ENCODE measurements around the gene NRP1.
"Not testable (repeated sequence)": the region's sequence is repeated elsewhere in the genome, so short reads cannot be mapped to it uniquely, and the experiment has no call there.

NRP1 gene

DNA sequence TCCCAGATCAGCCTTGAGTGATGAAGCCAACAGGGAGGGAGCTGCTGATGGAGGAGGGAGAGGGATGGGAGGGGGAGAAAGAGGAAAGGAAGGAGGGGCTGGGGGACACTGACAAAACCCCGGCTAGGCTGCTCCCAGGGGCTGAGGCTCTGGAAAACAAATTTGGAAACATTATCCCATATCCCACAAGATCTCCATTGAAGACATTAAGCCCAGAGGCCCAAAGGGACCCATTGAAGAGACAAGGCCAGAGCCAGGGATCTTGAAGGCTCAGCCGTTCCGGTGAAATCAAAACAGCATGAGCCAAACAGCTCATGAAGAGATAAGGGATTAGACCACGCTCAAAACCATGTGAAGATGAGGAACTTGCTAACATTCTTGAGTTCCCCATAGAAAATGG is 192.2 kb downstream of the NRP1 start:
- DNase-seq, result no peak

DNA sequence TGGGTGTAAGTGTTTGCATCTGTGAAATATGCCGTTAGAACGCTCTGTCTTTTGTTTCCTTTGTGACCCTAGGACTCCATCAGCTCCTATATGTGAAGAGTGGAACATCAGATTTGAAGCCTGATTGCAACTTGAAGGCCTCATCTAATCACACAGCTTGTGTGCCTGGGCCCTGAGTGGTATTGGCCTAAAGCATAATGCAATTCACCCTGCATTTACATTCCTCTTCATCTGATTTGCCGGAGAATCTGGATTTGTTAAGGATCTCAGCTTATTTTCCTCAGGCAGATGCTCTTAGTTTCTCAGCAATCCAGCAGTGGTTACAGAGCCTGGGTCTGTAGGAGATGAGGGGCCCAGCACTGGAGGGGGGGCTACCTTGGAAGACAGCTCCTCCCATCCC is 193.2 kb downstream of the NRP1 start:
- no peak for DNase-seq

DNA sequence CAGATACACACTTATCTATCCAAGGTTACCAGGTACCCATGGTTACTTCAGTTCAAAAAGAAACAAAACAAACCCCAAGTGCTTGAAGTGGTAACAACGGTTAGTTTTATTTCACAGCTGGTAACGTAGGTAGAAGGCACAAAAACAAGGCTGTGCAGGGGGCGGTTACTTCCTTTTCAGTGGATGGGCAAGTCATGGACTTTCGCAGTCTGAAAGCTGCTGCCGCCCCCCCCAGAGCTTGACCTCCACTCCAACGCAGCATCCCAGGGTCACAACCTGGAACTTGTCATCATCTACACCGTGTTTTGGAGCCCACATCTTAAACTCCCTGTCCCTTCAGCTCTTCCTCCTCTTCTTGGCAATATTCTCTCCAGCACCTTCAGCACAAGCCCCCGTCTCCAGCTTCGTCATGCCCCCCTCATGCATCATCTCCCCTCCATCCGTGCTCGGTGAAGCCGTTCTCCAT is 195.3 kb downstream of the NRP1 start:
- DNase-seq, result peak; percentile 40 to 64

DNA sequence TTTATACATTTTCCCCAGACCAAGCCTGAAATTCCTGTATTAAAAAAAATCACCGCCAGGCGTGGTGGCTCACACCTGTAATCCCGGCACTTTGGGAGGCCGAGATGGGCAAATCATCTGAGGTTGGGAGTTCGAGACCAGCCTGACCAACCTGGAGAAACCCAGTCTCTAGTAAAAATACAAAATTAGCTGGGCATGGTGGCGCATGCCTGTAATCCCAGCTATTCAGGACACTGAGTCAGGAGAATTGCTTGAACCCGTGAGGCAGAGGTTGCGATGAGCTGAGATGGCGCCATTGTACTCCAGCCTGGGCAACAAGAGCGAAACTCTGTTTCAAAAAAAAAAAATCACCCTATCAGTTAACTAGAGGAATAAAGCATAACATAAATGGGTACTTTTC is 195.8 kb downstream of the NRP1 start:
- DNase-seq, result not testable (repeated sequence)

DNA sequence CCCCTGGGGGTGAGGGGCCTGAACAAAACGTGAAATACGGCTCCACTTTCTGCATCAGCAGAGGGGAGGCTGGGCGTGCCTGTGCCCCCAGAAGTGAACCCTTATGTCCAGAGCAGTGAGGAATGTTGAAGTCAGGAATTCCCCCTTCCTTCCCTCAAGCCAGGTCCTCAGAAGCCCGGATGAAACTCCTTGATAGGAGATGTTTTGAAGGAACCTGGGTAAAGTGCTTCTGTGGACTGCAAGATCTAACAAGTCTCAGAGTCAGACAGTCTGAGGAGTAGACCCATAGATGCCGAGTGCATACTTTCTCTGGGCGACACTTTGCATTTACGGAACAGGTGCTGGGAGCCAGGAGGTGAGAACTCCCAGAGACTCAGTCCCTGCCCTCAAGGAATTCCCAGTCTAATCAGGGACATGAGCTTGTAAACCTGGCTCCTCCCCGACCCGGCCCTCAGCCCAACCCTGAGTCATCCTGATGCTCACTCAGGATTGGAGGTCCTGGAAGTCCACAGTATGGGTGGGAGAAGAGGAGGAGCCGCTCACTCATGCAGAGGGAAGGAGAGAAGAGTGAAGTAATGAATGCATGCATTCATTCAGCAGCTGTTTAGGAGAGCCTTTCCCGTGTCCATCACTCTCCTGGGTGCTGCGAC is 197.0 kb downstream of the NRP1 start:
- DNase-seq, result no peak

DNA sequence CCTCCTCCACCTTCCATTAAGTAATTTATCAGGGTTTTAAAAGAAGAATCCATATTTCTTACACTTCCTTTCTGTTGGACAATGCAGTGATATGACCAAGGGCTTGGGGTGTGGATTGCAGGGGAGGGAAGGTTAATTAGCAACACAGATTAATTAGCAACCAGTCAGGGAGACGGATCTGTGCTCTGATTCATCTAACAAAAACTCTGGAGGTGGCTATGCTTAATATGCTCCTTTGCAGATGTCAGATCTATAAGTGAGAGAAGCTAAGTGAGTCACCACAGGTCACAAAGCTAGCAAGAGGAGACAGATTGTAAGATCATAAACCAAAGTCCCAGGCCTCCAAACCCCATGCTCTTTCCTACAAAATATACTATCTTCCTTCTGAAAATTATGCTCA is 197.7 kb downstream of the NRP1 start:
- DNase-seq, result peak in 1 of 2 experiments; percentile 26

DNA sequence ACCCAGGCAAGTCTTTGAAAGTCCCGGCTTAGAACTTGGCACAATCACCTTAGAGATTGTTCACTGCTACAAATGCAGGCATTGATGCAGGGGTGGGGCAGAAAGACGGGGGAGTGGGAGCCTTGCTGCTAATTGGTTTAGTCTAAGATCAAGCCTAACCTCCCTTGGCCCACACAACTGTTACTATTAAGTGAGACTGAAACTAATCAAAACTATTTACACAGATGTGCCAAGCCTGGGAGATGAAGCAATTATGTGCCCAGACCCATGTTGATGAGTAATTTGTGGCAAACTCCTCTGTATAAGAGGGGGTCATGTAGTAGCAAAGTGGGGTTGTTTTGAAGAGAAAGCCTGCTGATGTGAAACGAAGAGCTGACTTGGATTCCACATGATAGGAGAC is 198.2 kb downstream of the NRP1 start:
- peak in 1 of 2 experiments; percentile 42 for DNase-seq

DNA sequence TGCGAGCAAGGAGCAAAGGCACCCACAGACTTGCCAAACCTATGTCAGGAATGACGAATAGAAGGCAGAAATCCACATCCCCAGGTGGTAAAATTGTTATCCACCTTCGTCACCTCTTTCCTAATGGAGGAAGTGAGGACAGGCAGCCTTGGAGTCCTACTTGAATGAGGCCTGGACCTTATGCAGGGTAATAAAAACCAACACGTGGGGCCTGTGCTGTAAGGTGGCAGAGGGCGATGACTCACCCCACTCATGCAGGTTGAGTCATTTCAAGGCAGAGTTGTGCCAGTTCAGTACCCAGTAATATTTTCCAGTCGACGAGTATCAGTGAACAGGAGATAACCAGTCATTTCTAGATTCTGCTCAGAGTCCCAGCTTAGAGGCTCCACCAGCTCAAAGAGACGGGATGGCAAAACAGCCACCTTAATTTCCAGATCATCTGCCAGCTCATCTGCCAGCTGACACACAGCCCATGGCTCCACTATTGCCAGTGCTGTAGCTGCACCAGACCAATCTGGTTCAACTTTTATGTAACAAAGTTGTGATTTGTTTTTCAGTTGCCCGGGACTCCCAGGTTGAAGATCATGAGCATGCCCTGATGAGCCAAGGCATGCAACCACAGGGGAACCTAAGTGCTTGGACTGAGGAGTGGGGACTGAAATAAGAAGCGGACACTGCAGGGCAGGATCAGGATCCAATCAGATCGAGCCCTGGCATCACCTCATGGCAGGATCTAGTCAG is 200.3 kb downstream of the NRP1 start:
- peak; percentile 57 to 88 for DNase-seq

DNA sequence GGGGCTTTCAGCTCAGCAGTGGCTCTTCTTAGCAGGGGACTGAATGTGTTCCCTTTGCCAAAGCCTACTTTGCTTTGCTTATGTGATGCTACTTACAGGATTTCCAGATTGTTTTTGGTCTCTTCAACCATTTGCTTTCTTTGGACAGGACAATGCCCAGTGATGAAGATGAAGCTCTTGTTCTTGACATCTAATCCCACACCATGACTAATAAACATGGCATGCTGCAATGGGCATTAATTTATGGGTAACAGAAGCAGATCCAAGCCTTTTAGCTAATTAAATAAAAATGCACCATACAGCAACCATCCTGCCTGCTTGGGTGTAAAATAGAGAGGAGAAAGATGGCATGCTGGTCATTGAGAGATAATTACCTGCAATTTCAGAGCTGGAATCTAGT is 200.9 kb downstream of the NRP1 start:
- no peak for DNase-seq

DNA sequence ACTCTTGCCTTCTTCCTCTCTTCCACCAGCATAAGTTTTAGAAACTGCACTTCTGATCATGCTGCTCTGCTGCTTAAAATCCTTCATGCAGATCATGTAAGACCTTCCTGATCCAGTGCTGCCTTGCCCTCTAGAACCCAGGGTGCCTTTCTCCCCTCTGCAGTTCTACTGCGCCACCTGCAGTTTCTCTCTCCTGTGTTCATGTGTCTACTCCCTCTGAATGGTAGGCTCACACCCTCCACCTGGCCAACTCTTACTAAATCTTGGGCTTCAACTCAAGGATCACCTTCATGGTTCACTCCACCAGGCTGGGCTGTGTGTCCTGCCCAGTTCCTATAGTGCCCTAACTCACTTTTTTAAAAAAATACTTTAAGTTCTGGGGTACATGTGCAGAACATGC is 201.8 kb downstream of the NRP1 start:
- DNase-seq, result peak in 1 of 2 experiments; percentile 41

DNA sequence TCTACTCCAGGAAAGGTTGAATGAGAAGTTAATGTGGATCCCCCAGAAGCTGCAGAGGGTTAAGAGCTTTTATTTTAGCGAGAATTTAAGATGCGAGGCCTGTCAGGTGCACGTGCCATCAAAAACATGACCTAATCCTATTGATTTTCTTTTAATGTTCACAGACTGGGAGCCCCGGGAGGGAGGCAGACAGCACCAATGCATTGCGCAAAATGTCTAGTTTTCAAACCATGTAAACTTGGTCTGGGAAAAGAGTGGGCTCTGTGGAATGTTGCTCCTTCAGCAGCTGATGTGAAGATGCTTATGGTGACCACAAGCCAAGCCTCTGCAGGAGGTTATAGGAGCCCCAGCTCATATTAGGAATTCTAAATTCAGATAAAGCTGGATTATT is 204.5 kb downstream of the NRP1 start:
- DNase-seq, result no peak

DNA sequence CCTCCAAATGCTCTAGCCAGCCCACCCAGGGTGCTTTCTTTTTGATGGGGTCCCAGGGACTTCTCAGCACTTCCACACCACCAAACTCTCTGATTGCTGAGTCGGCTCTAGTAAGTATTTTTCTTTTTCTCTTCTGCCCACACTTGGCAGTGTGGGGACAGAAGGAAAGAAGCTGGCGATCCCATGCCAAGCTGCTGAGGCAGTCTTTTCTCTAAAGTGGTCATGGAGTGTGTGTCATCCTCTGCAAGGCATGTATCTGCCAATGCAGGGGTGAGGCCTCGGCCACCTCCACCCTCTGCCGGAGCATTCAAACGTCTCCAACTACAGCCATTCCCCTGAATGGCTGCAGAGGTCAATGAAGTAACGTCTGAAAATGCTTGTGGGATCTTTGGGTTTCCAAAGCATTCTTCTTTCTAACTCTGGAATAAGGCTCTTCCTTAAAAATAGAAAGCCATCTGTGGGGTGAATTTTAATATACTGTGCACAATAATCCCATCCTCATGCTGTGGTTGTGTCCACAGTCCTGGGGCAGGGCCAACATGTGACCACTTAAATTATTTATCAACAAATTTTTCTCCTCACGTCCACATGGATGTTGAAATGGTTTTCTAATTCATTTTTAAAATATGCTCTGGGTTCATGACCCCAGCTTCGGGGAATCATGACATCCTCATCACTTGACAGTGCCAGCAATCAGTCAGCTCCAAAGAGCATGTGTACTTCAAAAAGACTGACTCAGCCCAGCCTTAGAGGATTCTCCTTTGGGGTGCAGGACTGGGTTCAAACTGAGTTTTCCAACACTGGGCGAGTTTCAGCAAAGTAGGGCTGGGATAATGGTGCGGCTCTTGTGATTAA is 205.1 kb downstream of the NRP1 start:
- DNase-seq, result no peak

DNA sequence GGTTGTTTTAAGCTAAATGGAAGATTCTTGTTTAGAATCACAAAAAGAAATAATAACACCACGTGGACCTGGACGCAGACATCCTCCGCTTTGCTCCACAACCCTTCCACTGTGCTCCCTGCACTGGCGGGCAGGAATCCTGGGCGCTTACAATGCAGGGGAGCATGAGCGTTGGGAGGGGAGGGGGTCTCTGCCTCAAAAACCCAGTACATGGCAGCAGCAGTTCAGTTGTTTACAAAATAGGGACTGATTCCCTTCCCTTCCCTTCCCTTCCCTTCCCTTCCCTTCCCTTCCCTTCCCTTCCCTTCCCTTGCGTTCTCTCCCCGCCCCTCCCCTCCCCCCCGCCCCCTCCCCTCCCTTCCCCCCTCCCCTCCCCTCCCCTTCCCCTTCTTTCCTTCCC is 206.8 kb downstream of the NRP1 start:
- no peak for DNase-seq
